ENCODE results near the gene ROBO1. TPM values are rescaled to one million over a fixed set of nuclear protein-coding genes. Genes with fewer than 3 reads are reported as not detected.

The ROBO1 gene
- total RNA-seq, 1 donor from 2014 or later: 0.16 TPM

DNA sequence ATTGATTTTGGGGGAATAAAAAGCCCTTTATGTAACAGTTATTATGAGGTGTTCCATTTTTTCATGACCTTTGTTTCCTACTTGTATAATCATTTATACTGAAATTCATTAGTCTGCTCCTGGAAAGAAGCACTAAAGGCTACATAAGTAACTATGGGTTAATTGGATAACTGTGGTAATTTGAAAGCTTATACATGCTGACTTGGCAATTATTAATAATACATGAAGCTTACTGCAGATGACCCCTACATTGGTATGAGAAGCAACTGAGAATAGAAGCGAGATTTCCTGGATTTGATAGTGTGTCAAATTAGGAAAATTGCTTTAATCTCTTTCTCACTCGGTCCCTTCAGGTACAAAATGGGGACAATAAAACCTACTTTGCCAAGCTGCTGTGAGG lies 658.0 kb downstream of the ROBO1 start:
- H3K4me3 Mint-ChIP-seq: no peak overlapping the region
- intact Hi-C loops (cut with micrococcal nuclease): no loop called here
- H3K27ac Mint-ChIP-seq: no peak overlapping the region

DNA sequence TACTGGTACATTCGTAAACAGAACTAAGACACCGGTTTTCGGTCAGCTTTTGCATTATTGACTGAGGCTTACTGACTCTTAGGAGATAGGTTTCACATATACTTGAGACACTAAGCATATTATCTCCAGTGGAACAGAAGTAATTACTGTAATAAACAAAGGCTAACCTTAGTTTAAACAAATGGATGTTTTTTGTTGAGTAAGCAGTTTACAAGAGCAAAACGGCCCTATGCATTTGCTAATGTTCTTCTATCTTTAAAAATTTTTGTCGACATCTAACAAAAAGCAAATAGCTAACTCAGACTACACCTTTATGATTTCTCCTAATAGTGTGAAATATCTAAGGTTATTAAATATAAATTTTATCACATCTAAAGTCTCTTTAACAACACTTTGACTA lies 664.5 kb downstream of the ROBO1 start:
- Mint-ChIP-seq H3K4me1 (ENCODE audit: low read depth) (no peaks in the 10 kb centered on the region), H3K9me3 (no peaks in the 10 kb centered on the region), H3K4me3 (no peak overlapping the region), H3K27ac (no peak overlapping the region), H3K27me3 (ENCODE audit: insufficient read depth) (no peaks in the 10 kb centered on the region), H3K36me3 (ENCODE audit: low read depth) (no peaks in the 10 kb centered on the region)
- intact Hi-C loops (cut with micrococcal nuclease): no loop called here
- no peak for DNase-seq (ENCODE audit: low spot score)

More for the DNA sequence above, 658.0 kb downstream of the ROBO1 start:
- DNase-seq (ENCODE audit: low spot score): no peak
- H3K27me3 Mint-ChIP-seq (ENCODE audit: insufficient read depth): no peaks in the 10 kb centered on the region
- no peaks in the 10 kb centered on the region for H3K4me1 Mint-ChIP-seq (ENCODE audit: low read depth)
- H3K36me3 Mint-ChIP-seq (ENCODE audit: low read depth): no peaks in the 10 kb centered on the region
- H3K9me3 Mint-ChIP-seq: peaks cover 7% of the 10 kb centered on the region

DNA sequence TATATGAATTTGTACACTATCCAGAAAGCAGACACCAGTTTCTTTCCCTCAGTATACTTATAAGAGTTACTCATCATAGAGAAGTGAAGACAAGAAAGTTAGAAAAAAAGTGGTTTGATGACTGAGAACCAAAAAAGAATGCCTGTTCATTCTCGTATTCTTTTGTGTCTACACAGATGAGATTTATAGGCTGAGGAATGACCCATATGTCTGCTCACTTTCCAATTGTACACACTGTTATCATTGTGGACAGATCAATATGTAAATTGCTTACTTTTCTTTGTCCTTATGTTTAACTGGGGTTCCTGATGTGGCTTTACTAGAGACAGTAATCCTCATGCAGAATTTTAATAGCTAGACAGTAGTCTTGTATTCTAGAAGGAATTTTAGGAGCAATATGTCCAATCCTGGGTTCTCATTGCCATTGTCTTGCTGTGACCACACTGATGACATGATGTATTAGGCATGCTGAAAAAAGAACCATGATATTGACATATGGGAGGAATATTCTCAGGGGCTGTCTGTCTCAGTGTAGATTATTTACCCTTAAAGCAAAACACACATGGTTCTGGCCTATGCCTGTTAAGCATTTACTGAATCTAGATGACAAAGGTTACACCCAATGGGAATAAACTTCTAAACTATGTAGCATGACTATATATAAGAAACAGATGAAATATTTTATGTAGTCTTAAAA lies 669.7 kb downstream of the ROBO1 start:
- H3K4me1 Mint-ChIP-seq (ENCODE audit: low read depth): no peaks in the 10 kb centered on the region
- no peak overlapping the region for H3K27ac Mint-ChIP-seq
- no peak for DNase-seq (ENCODE audit: low spot score)
- H3K4me3 Mint-ChIP-seq: no peak overlapping the region
- H3K27me3 Mint-ChIP-seq (ENCODE audit: insufficient read depth): no peaks in the 10 kb centered on the region
- no peaks in the 10 kb centered on the region for H3K9me3 Mint-ChIP-seq
- no peaks in the 10 kb centered on the region for H3K36me3 Mint-ChIP-seq (ENCODE audit: low read depth)
- intact Hi-C loops (cut with micrococcal nuclease): no loop called here

DNA sequence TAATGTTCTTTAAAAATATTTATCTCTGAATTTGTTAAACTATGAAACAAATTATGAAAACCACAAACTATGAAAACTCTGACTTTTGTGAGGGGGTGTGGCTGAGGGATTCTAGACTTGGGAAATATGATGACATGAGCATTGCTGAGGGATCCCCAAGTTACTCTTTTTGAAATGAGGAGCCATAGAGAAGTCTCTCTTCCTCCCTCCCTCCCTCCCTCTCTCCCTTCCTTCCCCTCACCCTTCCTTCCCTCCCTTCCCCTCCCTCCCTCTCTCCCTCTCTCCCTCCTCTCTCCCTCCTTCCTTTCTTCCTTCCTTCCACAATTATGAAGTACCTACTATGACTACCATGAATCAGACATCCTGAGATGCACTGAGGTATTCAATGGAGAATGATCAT lies 673.1 kb downstream of the ROBO1 start:
- H3K27ac Mint-ChIP-seq: no peak overlapping the region
- no peaks in the 10 kb centered on the region for H3K27me3 Mint-ChIP-seq (ENCODE audit: insufficient read depth)
- H3K36me3 Mint-ChIP-seq (ENCODE audit: low read depth): no peaks in the 10 kb centered on the region
- no peaks in the 10 kb centered on the region for H3K9me3 Mint-ChIP-seq
- DNase-seq (ENCODE audit: low spot score): no peak
- H3K4me3 Mint-ChIP-seq: no peak overlapping the region
- no peaks in the 10 kb centered on the region for H3K4me1 Mint-ChIP-seq (ENCODE audit: low read depth)
- intact Hi-C loops (cut with micrococcal nuclease): no loop called here

DNA sequence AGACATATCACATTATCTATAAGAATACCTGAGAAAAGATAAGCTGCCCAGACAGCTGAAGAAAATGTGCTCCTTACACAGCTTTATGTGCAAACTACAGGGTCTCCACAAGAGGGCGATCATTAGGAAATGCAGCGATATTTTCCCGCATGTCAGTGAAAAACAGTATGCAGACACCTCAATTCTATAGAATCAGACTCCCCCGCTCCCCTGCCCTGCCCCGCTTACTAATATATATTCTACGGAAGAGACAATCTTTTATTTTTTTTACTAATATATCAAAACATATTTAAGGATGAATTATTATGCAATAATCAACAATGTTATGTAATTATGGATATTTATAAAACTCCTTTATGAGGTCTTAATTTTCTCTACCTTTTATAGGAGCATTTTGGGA lies 681.3 kb downstream of the ROBO1 start:
- no peaks in the 10 kb centered on the region for H3K4me1 Mint-ChIP-seq (ENCODE audit: low read depth)
- peak; percentile 1 for DNase-seq (ENCODE audit: low spot score)
- H3K27ac Mint-ChIP-seq: no peak overlapping the region
- no peaks in the 10 kb centered on the region for H3K27me3 Mint-ChIP-seq (ENCODE audit: insufficient read depth)
- H3K9me3 Mint-ChIP-seq: no peaks in the 10 kb centered on the region
- intact Hi-C loops (cut with micrococcal nuclease): no loop called here
- H3K36me3 Mint-ChIP-seq (ENCODE audit: low read depth): no peaks in the 10 kb centered on the region
- no peak overlapping the region for H3K4me3 Mint-ChIP-seq

DNA sequence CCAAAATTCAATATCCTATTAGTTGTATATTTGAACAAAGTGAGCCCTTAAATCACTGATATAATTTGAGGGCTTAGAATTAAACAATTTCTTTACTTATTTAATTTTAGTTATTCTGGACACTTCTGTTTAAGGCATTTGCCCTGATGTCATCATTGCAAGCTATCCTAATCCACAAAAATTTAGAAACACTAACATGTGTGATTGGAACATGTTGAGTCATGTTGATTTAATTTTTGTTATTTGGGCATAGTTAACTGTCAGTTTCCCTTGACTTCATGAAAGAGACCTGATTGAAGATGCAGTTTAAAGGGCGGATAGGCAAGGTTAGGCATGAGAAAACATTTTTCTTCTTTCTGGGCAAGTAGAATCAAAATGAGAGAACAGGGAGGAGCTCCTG lies 682.6 kb downstream of the ROBO1 start:
- Mint-ChIP-seq H3K36me3 (ENCODE audit: low read depth) (no peaks in the 10 kb centered on the region), H3K4me3 (no peak overlapping the region), H3K27me3 (ENCODE audit: insufficient read depth) (no peaks in the 10 kb centered on the region), H3K27ac (no peak overlapping the region), H3K9me3 (no peaks in the 10 kb centered on the region), H3K4me1 (ENCODE audit: low read depth) (no peaks in the 10 kb centered on the region)
- intact Hi-C loops (cut with micrococcal nuclease): no loop called here
- no peak for DNase-seq (ENCODE audit: low spot score)

DNA sequence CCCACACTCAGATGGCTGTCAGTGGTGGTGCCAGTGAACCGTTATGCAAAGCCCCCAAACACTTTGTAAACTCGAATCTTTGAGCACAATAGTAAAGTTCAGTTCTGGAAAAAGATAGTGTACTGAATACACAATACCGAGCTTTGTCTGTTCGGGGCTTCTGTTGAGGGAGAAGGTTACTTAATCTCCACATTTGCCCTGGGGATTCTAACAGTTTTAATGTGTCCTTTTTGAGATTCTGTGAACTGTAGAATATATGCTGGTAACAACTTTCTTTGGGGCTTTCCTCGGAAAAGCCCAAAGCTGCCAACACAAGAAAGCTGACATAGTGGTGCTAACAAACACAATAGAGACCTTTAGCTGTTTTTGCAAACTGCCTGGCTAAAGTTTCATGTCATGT lies 686.5 kb downstream of the ROBO1 start:
- H3K27me3 Mint-ChIP-seq (ENCODE audit: insufficient read depth): no peaks in the 10 kb centered on the region
- no peaks in the 10 kb centered on the region for H3K9me3 Mint-ChIP-seq
- H3K36me3 Mint-ChIP-seq (ENCODE audit: low read depth): no peaks in the 10 kb centered on the region
- intact Hi-C loops (cut with micrococcal nuclease): no loop called here
- DNase-seq (ENCODE audit: low spot score): no peak
- no peak overlapping the region for H3K27ac Mint-ChIP-seq
- no peak overlapping the region for H3K4me3 Mint-ChIP-seq
- no peaks in the 10 kb centered on the region for H3K4me1 Mint-ChIP-seq (ENCODE audit: low read depth)

DNA sequence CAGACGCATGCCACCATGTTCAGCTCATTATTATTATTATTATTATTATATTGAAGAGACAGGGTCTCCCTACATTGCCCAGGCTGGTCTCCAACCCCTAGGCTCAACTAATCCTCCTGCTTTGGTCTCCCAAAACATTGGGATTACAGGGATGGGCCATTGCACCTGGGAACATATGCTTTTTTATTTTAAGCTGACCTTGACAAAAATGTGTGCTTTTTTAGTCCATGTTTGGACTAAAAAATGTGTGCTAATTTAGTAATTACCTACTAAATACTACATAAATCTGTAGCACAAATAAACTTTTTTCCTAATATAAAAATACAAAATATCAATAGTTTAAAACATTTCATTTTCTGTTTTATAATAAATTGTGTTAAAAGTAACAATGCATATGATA lies 693.2 kb downstream of the ROBO1 start:
- no peak for DNase-seq (ENCODE audit: low spot score)
- no peaks in the 10 kb centered on the region for H3K36me3 Mint-ChIP-seq (ENCODE audit: low read depth)
- no peaks in the 10 kb centered on the region for H3K9me3 Mint-ChIP-seq
- intact Hi-C loops (cut with micrococcal nuclease): no loop called here
- H3K27me3 Mint-ChIP-seq (ENCODE audit: insufficient read depth): no peaks in the 10 kb centered on the region
- no peaks in the 10 kb centered on the region for H3K4me1 Mint-ChIP-seq (ENCODE audit: low read depth)
- no peak overlapping the region for H3K27ac Mint-ChIP-seq
- no peak overlapping the region for H3K4me3 Mint-ChIP-seq

DNA sequence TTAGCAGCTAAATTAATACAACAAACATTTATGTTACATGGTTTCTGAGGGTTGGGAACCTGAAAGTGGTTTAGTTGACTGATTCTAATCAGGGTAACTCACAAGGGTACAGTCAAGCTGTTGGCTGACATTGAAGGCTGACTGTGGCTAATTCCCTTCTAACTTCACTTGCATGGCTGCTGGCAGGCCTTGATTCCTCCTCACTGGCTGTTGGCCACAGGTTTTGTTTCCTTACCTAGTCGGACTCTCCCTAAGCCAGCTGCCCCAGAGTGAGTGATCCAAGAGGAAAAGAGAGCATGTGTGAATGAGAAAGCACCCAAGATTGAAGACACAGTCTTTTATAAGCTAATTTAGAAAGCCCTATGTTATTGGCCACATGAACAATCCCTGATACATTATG lies 700.1 kb downstream of the ROBO1 start:
- no peaks in the 10 kb centered on the region for H3K36me3 Mint-ChIP-seq (ENCODE audit: low read depth)
- no peak overlapping the region for H3K27ac Mint-ChIP-seq
- H3K27me3 Mint-ChIP-seq (ENCODE audit: insufficient read depth): no peaks in the 10 kb centered on the region
- H3K9me3 Mint-ChIP-seq: peaks cover 4% of the 10 kb centered on the region
- no peak for DNase-seq (ENCODE audit: low spot score)
- H3K4me3 Mint-ChIP-seq: no peak overlapping the region
- intact Hi-C loops (cut with micrococcal nuclease): no loop called here
- H3K4me1 Mint-ChIP-seq (ENCODE audit: low read depth): no peaks in the 10 kb centered on the region

DNA sequence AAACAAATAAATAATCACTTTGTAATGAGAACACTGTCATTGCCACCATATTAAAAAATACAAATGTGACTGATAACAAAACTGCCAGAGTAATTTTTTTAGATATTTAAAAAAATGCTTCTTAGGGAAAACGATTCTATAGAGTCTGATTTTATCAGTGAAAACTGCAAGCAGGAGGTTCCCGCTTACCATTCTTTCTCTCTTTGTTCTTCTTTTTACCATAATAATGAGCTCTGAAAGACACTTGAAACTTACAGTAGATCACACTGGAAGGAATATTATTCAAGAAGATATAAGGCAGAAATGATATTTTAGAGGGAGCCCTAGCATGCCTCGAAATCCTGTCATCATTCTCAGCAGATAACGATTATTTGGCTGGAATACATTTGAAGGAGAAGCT lies 701.3 kb downstream of the ROBO1 start:
- Mint-ChIP-seq H3K4me3 (no peak overlapping the region), H3K9me3 (peaks cover 4% of the 10 kb centered on the region), H3K27ac (no peak overlapping the region), H3K27me3 (ENCODE audit: insufficient read depth) (no peaks in the 10 kb centered on the region), H3K4me1 (ENCODE audit: low read depth) (no peaks in the 10 kb centered on the region), H3K36me3 (ENCODE audit: low read depth) (no peaks in the 10 kb centered on the region)
- intact Hi-C loops (cut with micrococcal nuclease): no loop called here
- no peak for DNase-seq (ENCODE audit: low spot score)

DNA sequence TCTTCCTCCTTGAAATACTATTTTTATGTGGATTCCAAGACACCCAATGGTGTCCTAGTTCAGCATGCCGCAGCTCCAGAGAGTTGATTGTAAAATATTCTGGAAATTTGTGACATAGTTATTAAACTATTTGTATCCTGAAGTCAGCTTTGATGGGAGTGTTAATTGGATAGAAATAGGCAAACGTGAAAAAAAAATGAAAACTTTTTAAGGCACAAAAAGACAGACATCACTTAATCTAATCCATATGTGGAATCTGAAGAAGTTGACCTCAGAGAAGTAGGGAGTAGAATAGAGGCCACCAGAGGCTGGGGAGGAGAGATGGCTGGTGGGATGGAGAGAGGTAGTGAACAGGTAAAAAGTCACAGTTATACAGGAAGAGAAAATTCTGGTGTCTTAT lies 704.2 kb downstream of the ROBO1 start:
- Mint-ChIP-seq H3K36me3 (ENCODE audit: low read depth) (no peaks in the 10 kb centered on the region), H3K4me1 (ENCODE audit: low read depth) (no peaks in the 10 kb centered on the region), H3K9me3 (peaks cover 15% of the 10 kb centered on the region), H3K27ac (no peak overlapping the region), H3K27me3 (ENCODE audit: insufficient read depth) (no peaks in the 10 kb centered on the region), H3K4me3 (no peak overlapping the region)
- intact Hi-C loops (cut with micrococcal nuclease): no loop called here
- no peak for DNase-seq (ENCODE audit: low spot score)

DNA sequence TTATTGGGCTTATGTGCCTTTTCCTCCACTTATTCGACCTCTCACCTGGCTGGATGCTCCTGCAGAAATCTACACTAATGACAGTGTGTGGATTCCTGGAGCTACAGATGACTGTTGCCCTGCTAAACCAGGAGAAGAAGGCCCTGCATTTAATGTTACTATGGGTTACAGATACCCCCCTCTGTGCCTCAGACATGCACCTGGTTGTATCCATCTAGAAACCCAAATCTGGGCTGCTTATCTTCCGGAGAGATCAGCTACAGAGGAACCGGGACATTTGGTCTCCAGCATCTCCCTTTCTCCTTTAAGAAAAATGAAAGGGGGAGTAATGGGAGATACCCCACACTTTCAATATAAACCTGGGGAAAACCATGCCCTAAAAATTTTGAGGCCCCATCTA lies 710.0 kb downstream of the ROBO1 start:
- no peaks in the 10 kb centered on the region for H3K27me3 Mint-ChIP-seq (ENCODE audit: insufficient read depth)
- intact Hi-C loops (cut with micrococcal nuclease): no loop called here
- DNase-seq (ENCODE audit: low spot score): no peak
- H3K9me3 Mint-ChIP-seq: peaks cover 43% of the 10 kb centered on the region
- H3K27ac Mint-ChIP-seq: no peak overlapping the region
- no peak overlapping the region for H3K4me3 Mint-ChIP-seq
- H3K36me3 Mint-ChIP-seq (ENCODE audit: low read depth): no peaks in the 10 kb centered on the region
- no peaks in the 10 kb centered on the region for H3K4me1 Mint-ChIP-seq (ENCODE audit: low read depth)

DNA sequence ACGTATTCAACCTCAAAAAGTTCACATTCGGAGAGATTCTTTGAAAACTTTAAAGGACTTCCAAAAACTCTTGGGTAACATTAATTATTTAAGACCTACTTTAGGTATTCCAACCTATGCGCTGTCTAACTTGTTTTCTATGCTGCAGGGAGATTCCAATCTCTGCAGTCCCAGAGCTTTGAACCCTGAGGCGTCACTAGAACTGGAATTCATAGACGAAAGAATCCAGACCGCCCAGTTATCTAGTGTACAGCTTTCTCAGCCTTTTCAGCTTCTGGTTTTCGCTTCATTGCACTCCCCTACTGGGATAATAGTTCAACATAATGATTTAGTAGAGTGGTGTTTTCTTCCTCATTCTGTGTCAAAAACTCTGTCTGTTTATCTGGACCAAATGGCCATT lies 711.3 kb downstream of the ROBO1 start:
- Mint-ChIP-seq H3K4me3 (no peak overlapping the region), H3K27ac (no peak overlapping the region), H3K9me3 (peaks cover 52% of the 10 kb centered on the region), H3K4me1 (ENCODE audit: low read depth) (no peaks in the 10 kb centered on the region), H3K27me3 (ENCODE audit: insufficient read depth) (no peaks in the 10 kb centered on the region), H3K36me3 (ENCODE audit: low read depth) (no peaks in the 10 kb centered on the region)
- no peak for DNase-seq (ENCODE audit: low spot score)
- intact Hi-C loops (cut with micrococcal nuclease): no loop called here

DNA sequence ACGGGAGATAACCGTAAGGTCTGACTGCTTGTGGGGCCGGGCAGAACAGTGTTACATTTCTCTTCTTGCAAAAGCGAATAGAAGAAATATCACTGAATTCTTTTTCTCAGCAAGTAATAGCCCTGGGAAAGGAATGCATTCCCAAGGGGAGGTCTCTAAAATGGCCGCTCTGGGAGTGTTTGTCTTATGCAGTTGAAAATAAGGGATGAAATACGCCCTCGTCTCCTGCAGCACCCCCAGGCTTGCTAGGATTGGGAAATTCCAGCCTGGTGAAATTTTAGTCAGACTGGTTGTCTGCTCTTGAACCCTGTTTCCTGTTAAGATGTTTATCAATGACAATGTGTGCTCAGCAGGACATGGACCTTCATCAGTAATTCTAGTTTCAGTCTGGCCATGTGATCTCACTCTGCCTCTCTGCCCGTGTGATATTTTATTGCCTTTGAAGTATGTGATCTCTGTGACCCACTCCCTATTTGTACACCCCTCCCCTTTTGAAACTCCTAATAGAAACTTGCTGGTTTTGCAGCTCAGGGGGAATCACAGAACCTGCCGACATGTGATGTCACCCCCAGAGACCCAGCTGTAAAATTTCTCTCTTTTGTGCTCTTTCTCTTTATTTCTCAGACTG lies 715.6 kb downstream of the ROBO1 start:
- Mint-ChIP-seq H3K36me3 (ENCODE audit: low read depth) (no peaks in the 10 kb centered on the region), H3K9me3 (peaks cover 52% of the 10 kb centered on the region), H3K4me3 (no peak overlapping the region), H3K27ac (no peak overlapping the region), H3K27me3 (ENCODE audit: insufficient read depth) (no peaks in the 10 kb centered on the region), H3K4me1 (ENCODE audit: low read depth) (no peaks in the 10 kb centered on the region)
- no peak for DNase-seq (ENCODE audit: low spot score)
- intact Hi-C loops (cut with micrococcal nuclease): no loop called here
